ENCODE data around the gene SNRNP35.

The SNRNP35 gene

GRCh38 chr12:123497065-123497464 lies 39.1 kb downstream of the SNRNP35 start:
- Histone ChIP-seq H3K9me2 (replicated peaks; ENCODE audit: insufficient read depth, low read length) (no peaks in the 10 kb centered on the region), H3K4me1 (ENCODE audit: low read length) (no peaks in the 10 kb centered on the region), H2AFZ (ENCODE audit: low read length) (no peak overlapping the region), H3K36me3 (replicated peaks; ENCODE audit: insufficient read depth, low read length) (no peaks in the 10 kb centered on the region), H3K9me3 (replicated peaks; ENCODE audit: insufficient read depth, low read length) (no peaks in the 10 kb centered on the region), H3F3A (ENCODE audit: insufficient read depth, low read length) (no peaks in the 10 kb centered on the region), H3K4me2 (ENCODE audit: low read depth, low read length) (no peak overlapping the region), H4K20me1 (ENCODE audit: insufficient read depth, low read length) (no peaks in the 10 kb centered on the region), H3K9ac (ENCODE audit: low read length) (no peak overlapping the region), H3K79me2 (ENCODE audit: low read length) (no peaks in the 10 kb centered on the region), H3K27ac (ENCODE audit: low read length) (no peak overlapping the region), H3K4me3 (ENCODE audit: low read length) (no peak overlapping the region), H3K27me3 (replicated peaks; ENCODE audit: insufficient read depth, low read length) (no peaks in the 10 kb centered on the region)
- TF ChIP-seq CTCF (IDR thresholded peaks at IDR 0.05; ENCODE audit: low read length) (no peak), EZH2phosphoT487 (IDR thresholded peaks at IDR 0.05; ENCODE audit: low read length) (no peak), EZH2 (optimal IDR thresholded peaks at IDR 0.05; ENCODE audit: low read depth, low read length) (no peak)
- no peak for DNase-seq

GRCh38 chr12:123498126-123498825 lies 40.3 kb downstream of the SNRNP35 start:
- no peaks in the 10 kb centered on the region for H3K79me2 ChIP-seq (ENCODE audit: low read length)
- no peak overlapping the region for H3K9ac ChIP-seq (ENCODE audit: low read length)
- H3K4me1 ChIP-seq (ENCODE audit: low read length), result no peaks in the 10 kb centered on the region
- H3K4me2 ChIP-seq (ENCODE audit: low read depth, low read length), result no peak overlapping the region
- no peak overlapping the region for H3K27ac ChIP-seq (ENCODE audit: low read length)
- no peaks in the 10 kb centered on the region for H4K20me1 ChIP-seq (ENCODE audit: insufficient read depth, low read length)
- no peaks in the 10 kb centered on the region for H3K36me3 ChIP-seq (replicated peaks; ENCODE audit: insufficient read depth, low read length)
- H3K4me3 ChIP-seq (ENCODE audit: low read length), result no peak overlapping the region
- no peaks in the 10 kb centered on the region for H3K27me3 ChIP-seq (replicated peaks; ENCODE audit: insufficient read depth, low read length)
- no peak for DNase-seq
- TF ChIP-seq CTCF (IDR thresholded peaks at IDR 0.05; ENCODE audit: low read length) (no peak), EZH2 (optimal IDR thresholded peaks at IDR 0.05; ENCODE audit: low read depth, low read length) (no peak), EZH2phosphoT487 (IDR thresholded peaks at IDR 0.05; ENCODE audit: low read length) (no peak)
- H2AFZ ChIP-seq (ENCODE audit: low read length), result no peak overlapping the region
- H3F3A ChIP-seq (ENCODE audit: insufficient read depth, low read length), result no peaks in the 10 kb centered on the region
- H3K9me2 ChIP-seq (replicated peaks; ENCODE audit: insufficient read depth, low read length), result no peaks in the 10 kb centered on the region
- H3K9me3 ChIP-seq (replicated peaks; ENCODE audit: insufficient read depth, low read length), result no peaks in the 10 kb centered on the region

GRCh38 chr12:123499332-123499731 lies 41.4 kb downstream of the SNRNP35 start:
- no peaks in the 10 kb centered on the region for H3K79me2 ChIP-seq (ENCODE audit: low read length)
- no peaks in the 10 kb centered on the region for H4K20me1 ChIP-seq (ENCODE audit: insufficient read depth, low read length)
- H3K36me3 ChIP-seq (replicated peaks; ENCODE audit: insufficient read depth, low read length), result no peaks in the 10 kb centered on the region
- no peak overlapping the region for H3K27ac ChIP-seq (ENCODE audit: low read length)
- no peaks in the 10 kb centered on the region for H3K27me3 ChIP-seq (replicated peaks; ENCODE audit: insufficient read depth, low read length)
- TF ChIP-seq EZH2phosphoT487 (IDR thresholded peaks at IDR 0.05; ENCODE audit: low read length), result no peak
- no peak for TF ChIP-seq CTCF (IDR thresholded peaks at IDR 0.05; ENCODE audit: low read length)
- no peak for TF ChIP-seq EZH2 (optimal IDR thresholded peaks at IDR 0.05; ENCODE audit: low read depth, low read length)
- no peaks in the 10 kb centered on the region for H3K9me2 ChIP-seq (replicated peaks; ENCODE audit: insufficient read depth, low read length)
- no peaks in the 10 kb centered on the region for H3K4me1 ChIP-seq (ENCODE audit: low read length)
- H3K9me3 ChIP-seq (replicated peaks; ENCODE audit: insufficient read depth, low read length), result no peaks in the 10 kb centered on the region
- H2AFZ ChIP-seq (ENCODE audit: low read length), result no peak overlapping the region
- H3F3A ChIP-seq (ENCODE audit: insufficient read depth, low read length), result no peaks in the 10 kb centered on the region
- no peak overlapping the region for H3K9ac ChIP-seq (ENCODE audit: low read length)
- no peak overlapping the region for H3K4me3 ChIP-seq (ENCODE audit: low read length)
- DNase-seq, result no peak
- H3K4me2 ChIP-seq (ENCODE audit: low read depth, low read length), result no peak overlapping the region
